DND-41 (cell line): ENCODE measurements around the gene TCF19.

Source experiments
- ATAC-seq: fragments of 200-7000 bp; cut with Tn5 transposase; 3 replicates; pipeline ENCODE4 v1.9.1; 2021; ENCODE audit warnings: low read depth; ENCODE audit not compliant: insufficient read depth
- DNase-seq: peaks from one replicate; pipeline ENCODE4 v3.0.0-alpha.2; 2020
- H2AFZ ChIP-seq: 2 replicates; pipeline ENCODE4 v1.6.0; 2012; ENCODE audit warnings: low read depth, low read length
- H3K27ac ChIP-seq: 2 replicates; pipeline ENCODE4 v1.5.1; 2012; ENCODE audit warnings: low read length, inconsistent platforms
- H3K27me3 ChIP-seq: fragments of 200-600 bp; sonication (generic); 2 replicates; pipeline ENCODE4 v1.6.0; 2012; ENCODE audit warnings: low read length, mild to moderate bottlenecking, inconsistent platforms; ENCODE audit not compliant: insufficient read depth, poor library complexity
- H3K36me3 ChIP-seq: 2 replicates; pipeline ENCODE4 v1.5.1; 2012; ENCODE audit warnings: low read length, inconsistent platforms; ENCODE audit not compliant: insufficient read depth
- H3K4me1 ChIP-seq: 2 replicates; pipeline ENCODE4 v1.5.1; 2012; ENCODE audit warnings: mild to moderate bottlenecking, low read length; ENCODE audit not compliant: insufficient read depth
- H3K4me2 ChIP-seq: 2 replicates; pipeline ENCODE4 v1.6.0; 2012; ENCODE audit warnings: mild to moderate bottlenecking, moderate library complexity, low read length, inconsistent platforms; ENCODE audit not compliant: insufficient read depth
- H3K4me3 ChIP-seq, 2 experiments: fragments of 200-600 bp in 1 of 2; shearing (Covaris generic) in 1 of 2; 2 replicates each; pipeline ENCODE4 v1.5.1; 2012 to 2016; ENCODE audit warnings: inconsistent platforms in 2 of 2, low read length in 2 of 2, mild to moderate bottlenecking in 2 of 2, low read depth in 1 of 2, moderate library complexity in 1 of 2
- H3K79me2 ChIP-seq: 2 replicates; pipeline ENCODE4 v1.6.0; 2012; ENCODE audit warnings: low read length, inconsistent platforms; ENCODE audit not compliant: insufficient read depth
- H3K9ac ChIP-seq: 2 replicates; pipeline ENCODE4 v1.6.0; 2012; ENCODE audit warnings: low read depth, mild to moderate bottlenecking, inconsistent platforms, low read length, moderate library complexity
- H3K9me3 ChIP-seq: 2 replicates; pipeline ENCODE4 v1.5.1; 2012; ENCODE audit warnings: low read length, moderate library complexity, mild to moderate bottlenecking, inconsistent platforms; ENCODE audit not compliant: insufficient read depth, severe bottlenecking
- H4K20me1 ChIP-seq: 2 replicates; pipeline ENCODE4 v1.6.0; 2012; ENCODE audit warnings: low read length; ENCODE audit not compliant: insufficient read depth
- EZH2 ChIP-seq: IDR thresholded peaks from 3 replicates; pipeline ENCODE4 v1.6.1; 2012; ENCODE audit warnings: borderline replicate concordance, low read depth, mild to moderate bottlenecking, moderate library complexity, low read length, inconsistent platforms; ENCODE audit not compliant: severe bottlenecking
- TF ChIP-seq, protein P1 (sequence below): IDR thresholded peaks from 2 replicates; pipeline ENCODE4 v1.5.1; 2012; ENCODE audit warnings: borderline replicate concordance, low read length, moderate library complexity, mild to moderate bottlenecking; ENCODE audit not compliant: poor library complexity, severe bottlenecking; ENCODE audit errors: extremely low read depth

Gene TCF19

DNA sequence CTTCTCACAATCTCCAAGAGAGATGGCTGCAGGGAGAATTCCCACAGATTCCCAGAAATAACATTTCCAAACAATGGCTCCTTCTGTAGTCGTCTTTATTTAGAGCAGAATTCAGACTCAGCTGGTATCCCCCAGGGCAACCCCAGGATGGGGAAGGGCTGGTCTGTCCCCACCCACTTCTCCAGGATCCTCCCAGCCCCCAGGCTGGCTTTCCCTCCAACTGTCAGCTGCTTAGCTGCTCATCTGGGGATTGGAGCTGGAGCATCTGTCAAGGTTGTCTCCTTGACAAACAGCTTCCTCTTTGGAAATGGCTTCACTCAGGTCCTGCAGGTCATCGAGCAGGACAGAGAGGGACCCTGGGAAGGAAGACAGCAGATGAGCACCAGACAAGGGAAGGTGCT lies 16.0 kb upstream of the TCF19 start:
- Histone ChIP-seq H3K9ac (no peak overlapping the region), H3K4me3 (no peak overlapping the region), H3K9me3 (no peaks in the 10 kb centered on the region), H3K79me2 (no peaks in the 10 kb centered on the region), H3K27me3 (no peaks in the 10 kb centered on the region), H3K27ac (no peak overlapping the region), H3K4me2 (no peak overlapping the region), H3K36me3 (peaks cover 33% of the 10 kb centered on the region), H3K4me1 (peaks cover 6% of the 10 kb centered on the region), H2AFZ (no peak overlapping the region), H4K20me1 (no peaks in the 10 kb centered on the region)
- TF ChIP-seq EZH2: no peak
- TF ChIP-seq, protein P1, sequence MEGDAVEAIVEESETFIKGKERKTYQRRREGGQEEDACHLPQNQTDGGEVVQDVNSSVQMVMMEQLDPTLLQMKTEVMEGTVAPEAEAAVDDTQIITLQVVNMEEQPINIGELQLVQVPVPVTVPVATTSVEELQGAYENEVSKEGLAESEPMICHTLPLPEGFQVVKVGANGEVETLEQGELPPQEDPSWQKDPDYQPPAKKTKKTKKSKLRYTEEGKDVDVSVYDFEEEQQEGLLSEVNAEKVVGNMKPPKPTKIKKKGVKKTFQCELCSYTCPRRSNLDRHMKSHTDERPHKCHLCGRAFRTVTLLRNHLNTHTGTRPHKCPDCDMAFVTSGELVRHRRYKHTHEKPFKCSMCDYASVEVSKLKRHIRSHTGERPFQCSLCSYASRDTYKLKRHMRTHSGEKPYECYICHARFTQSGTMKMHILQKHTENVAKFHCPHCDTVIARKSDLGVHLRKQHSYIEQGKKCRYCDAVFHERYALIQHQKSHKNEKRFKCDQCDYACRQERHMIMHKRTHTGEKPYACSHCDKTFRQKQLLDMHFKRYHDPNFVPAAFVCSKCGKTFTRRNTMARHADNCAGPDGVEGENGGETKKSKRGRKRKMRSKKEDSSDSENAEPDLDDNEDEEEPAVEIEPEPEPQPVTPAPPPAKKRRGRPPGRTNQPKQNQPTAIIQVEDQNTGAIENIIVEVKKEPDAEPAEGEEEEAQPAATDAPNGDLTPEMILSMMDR: no peak
- ATAC-seq (no peak), DNase-seq (no peak)

DNA sequence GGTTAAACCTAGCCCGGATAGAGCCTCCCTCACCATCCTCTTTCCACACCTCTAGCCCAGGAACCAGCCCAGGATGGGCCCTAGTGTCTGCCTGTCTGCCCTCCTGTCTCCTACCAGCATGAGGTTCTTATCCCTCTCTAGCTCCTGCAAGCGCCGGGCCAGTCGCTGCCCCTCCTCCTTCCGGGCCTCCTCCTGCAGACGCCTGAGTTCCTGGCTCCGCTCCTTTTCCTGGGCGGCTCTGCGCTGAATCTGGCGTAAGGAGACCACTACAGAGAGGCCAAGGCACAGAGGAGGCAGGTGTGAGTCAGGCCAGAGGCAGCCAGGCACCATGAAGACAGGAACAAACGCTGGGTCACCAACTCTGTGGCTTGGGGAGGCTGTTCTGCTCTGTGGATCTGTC lies 15.2 kb upstream of the TCF19 start:
- peaks cover 35% of the 10 kb centered on the region for H3K36me3 ChIP-seq
- H3K4me1 ChIP-seq: no peaks in the 10 kb centered on the region
- ATAC-seq: no peak
- H3K9me3 ChIP-seq: no peaks in the 10 kb centered on the region
- no peak overlapping the region for H2AFZ ChIP-seq
- no peaks in the 10 kb centered on the region for H3K79me2 ChIP-seq
- TF ChIP-seq EZH2: no peak
- TF ChIP-seq, protein P1: no peak
- no peaks in the 10 kb centered on the region for H4K20me1 ChIP-seq
- no peak for DNase-seq
- no peaks in the 10 kb centered on the region for H3K27me3 ChIP-seq
- no peak overlapping the region for H3K27ac ChIP-seq
- no peak overlapping the region for H3K4me3 ChIP-seq
- no peak overlapping the region for H3K4me2 ChIP-seq
- no peak overlapping the region for H3K9ac ChIP-seq

DNA sequence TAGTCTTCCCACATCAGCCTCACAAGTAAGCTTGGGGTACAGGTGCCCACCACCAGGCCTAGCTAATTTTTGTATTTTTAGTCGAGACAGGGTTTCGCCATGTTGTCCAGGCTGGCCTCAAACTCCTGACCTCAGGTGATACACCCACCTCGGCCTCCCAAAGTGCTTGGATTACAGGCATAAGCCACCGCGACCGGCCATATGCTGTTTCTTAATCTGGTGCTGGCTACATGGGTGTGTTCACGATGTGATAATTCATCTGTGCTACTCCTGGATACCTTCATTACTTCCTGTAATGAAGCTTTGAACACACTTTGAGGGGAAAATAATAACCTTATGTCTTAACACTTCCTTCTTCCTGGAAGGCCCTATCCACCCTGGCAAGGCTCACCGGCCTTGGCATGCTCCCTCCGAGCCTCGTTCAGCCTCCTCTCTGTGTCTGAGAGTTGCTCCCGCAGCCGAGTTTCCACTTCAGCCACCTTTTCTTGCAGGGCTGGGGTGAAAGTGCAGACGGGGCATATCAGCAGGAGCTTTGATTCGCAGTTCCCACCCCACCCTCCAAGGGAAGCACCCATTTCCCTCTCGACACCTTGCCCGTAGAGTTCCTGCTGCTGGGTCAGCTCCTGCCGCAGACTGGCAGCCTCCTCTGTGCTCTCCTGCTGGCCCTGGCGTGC lies 14.0 kb upstream of the TCF19 start:
- DNase-seq: no peak
- Histone ChIP-seq H3K4me2 (no peak overlapping the region), H3K9ac (no peak overlapping the region), H3K79me2 (no peaks in the 10 kb centered on the region), H3K4me3 (no peak overlapping the region), H3K36me3 (peaks cover 39% of the 10 kb centered on the region), H3K4me1 (no peaks in the 10 kb centered on the region), H3K27ac (no peak overlapping the region), H3K27me3 (no peaks in the 10 kb centered on the region), H2AFZ (no peak overlapping the region), H3K9me3 (no peaks in the 10 kb centered on the region), H4K20me1 (no peaks in the 10 kb centered on the region)
- no peak for ATAC-seq
- TF ChIP-seq EZH2: no peak
- TF ChIP-seq, protein P1: no peak
